ENCODE measurements around the gene NBDY. TPM values are rescaled to one million over a fixed set of nuclear protein-coding genes. Genes with fewer than 3 reads are reported as not detected.
A peak's percentile ranks its signal among the peaks of the same experiment; 100 is the strongest.
"Not testable (repeated sequence)": the region's sequence is repeated elsewhere in the genome, so short reads cannot be mapped to it uniquely, and the experiment has no call there.

The NBDY gene
- total and polyA plus RNA-seq, 5 experiments from 2014 or later: 30.9 to 91.9 (median 64.3) TPM

- no peak for ATAC-seq
- H3K4me1 Mint-ChIP-seq: peaks cover 33 to 52% (median 45%) of the 10 kb centered on the region in 4 donors
- H3K36me3 Mint-ChIP-seq: peaks cover 0 to 12% (median 0%) of the 10 kb centered on the region in 3 donors
- H3K4me3 Mint-ChIP-seq: peak overlapping the region; percentile 61 to 95 (median 88)
- POLR2A ChIA-PET: no interaction called here
- DNase-seq: peak in 1 of 10 donors; percentile 31
- peak overlapping the region; percentile 93 to 99 (median 96) for H3K27ac Mint-ChIP-seq
- no peaks in the 10 kb centered on the region for H3K27me3 Mint-ChIP-seq
- no peaks in the 10 kb centered on the region for H3K9me3 Mint-ChIP-seq
Measured at GRCh38 chrX:56765811-56766553, 36.9 kb downstream of the NBDY start.

- POLR2A ChIA-PET: interaction anchor here (0.9 kb wide), 1 partner anchor 37 kb away, joined by 7 read pairs; no protein-coding TSS in a partner anchor
- H3K27ac Mint-ChIP-seq: peak overlapping the region; percentile 93 to 99 (median 96)
- H3K9me3 Mint-ChIP-seq: no peaks in the 10 kb centered on the region
- H3K4me1 Mint-ChIP-seq: peaks cover 26 to 45% (median 38%) of the 10 kb centered on the region in 4 donors
- H3K36me3 Mint-ChIP-seq: peaks cover 0 to 8% (median 0%) of the 10 kb centered on the region in 3 donors
- H3K27me3 Mint-ChIP-seq: no peaks in the 10 kb centered on the region
- H3K4me3 Mint-ChIP-seq: peak overlapping the region in 9 of 10 donors; percentile 45 to 95 (median 93)
- ATAC-seq (no peak), DNase-seq (peak in 3 of 10 donors; percentile 1 to 38 (median 34))
Measured at GRCh38 chrX:56766554-56767347, 37.7 kb downstream of the NBDY start.

DNA sequence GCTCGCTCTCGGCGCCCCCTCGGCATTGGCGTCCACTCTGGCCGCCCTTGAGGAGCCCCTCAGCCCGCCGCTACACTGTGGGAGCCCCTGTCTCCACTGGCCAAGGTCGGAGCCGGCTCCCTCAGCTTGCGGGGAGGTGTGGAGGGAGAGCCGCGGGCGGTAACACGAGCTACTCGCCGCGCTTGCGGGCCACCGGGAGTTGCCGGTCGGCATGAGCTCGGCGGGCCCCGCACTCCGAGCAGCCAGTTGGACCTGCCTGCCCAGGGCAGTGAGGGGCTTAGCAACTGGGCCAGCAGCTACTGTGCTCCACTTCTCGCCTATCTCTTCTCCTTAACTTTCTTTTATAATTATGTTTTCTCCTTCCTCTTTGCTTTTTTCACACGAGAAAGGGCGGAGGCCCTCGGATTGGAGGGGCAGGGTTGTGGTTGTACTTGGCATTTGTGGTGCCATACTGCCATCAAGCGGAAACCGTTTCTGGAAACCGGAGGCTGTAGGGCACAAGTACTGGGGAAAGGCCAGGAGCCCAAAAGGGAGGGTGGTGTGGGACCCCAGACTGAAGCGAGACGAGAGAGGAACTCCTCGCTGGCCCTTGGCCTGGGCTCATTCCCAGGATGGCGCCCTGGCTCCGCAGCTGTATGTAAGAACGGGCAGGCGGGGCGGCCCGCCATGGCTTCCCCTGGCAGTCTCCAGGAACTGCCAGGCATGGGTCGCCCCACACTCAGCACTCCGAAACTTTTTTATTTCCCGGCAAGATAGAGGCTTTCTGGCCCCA, 38.5 kb downstream of the NBDY start:
- not testable (repeated sequence) for H3K9me3 Mint-ChIP-seq, H3K36me3 Mint-ChIP-seq, H3K27me3 Mint-ChIP-seq, ATAC-seq
- Mint-ChIP-seq H3K4me3 (peak overlapping the region in 4 of 10 donors; percentile 93 to 95 (median 94)), H3K27ac (peak overlapping the region in 5 of 10 donors; percentile 53 to 97 (median 90)), H3K4me1 (peaks cover 18 to 37% (median 30%) of the 10 kb centered on the region in 4 donors)
- POLR2A ChIA-PET: interaction anchor here (0.9 kb wide), 1 partner anchor 37 kb away, joined by 7 read pairs; no protein-coding TSS in a partner anchor
- DNase-seq: peak in 4 of 10 donors; percentile 31 to 74 (median 72)

DNA sequence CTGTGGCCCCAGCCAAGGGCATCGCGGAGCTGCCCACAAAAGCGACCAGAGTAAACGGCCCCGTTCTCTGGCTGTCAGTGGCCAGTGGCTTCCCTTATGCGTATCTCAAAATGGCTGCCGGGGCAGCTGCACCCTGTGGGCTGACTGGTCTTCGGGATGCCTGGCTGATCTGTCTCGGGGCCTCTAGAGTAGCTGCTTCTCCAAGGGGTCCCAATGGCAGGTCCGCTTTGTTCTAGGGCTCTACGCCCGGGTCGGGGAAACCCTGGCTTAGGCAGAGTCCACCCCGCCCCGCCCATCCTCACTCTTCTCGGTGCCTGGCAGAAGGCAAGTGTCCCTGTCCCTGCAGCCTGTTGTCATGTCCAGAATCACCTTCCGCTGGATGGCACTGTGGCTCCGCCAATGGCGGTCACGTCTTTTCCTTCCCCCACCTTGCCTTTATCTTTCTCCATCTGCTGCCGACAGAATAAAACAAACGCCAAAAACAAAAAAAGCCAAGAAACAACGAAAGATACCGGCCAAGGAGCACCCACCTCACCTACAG, 39.1 kb downstream of the NBDY start:
- not testable (repeated sequence) for H3K27ac Mint-ChIP-seq

DNA sequence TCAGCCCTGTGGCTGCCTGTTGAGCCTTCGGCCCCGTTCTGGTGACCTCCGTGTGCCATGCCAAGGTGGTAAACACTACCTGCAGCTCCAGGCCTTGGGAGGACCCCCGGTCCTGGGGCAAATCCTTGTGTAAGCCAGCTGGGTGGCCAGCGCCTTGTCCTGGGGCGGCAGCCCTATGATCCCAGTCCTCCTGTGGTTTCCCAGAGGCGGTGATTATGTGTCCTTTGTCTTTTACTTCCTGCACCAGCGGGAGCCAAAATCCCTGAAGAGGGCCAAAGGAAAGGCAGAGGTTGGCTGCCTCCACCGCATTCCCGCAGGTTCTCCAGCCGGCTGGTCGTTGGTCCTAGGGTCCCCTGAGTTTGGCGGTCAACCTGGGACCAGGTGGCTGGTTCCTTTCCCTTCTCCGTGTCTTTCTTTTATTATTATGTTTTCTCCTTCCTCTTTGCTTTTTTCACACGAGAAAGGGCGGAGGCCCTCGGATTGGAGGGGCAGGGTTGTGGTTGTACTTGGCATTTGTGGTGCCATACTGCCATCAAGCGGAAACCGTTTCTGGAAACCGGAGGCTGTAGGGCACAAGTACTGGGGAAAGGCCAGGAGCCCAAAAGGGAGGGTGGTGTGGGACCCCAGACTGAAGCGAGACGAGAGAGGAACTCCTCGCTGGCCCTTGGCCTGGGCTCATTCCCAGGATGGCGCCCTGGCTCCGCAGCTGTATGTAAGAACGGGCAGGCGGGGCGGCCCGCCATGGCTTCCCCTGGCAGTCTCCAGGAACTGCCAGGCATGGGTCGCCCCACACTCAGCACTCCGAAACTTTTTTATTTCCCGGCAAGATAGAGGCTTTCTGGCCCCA, 43.9 kb downstream of the NBDY start:
- H3K27me3 Mint-ChIP-seq, H3K27ac Mint-ChIP-seq, H3K36me3 Mint-ChIP-seq, H3K4me3 Mint-ChIP-seq, DNase-seq, ATAC-seq, H3K4me1 Mint-ChIP-seq, H3K9me3 Mint-ChIP-seq, POLR2A ChIA-PET: not testable (repeated sequence)

More for the DNA sequence above, 39.1 kb downstream of the NBDY start:
- H3K36me3 Mint-ChIP-seq, DNase-seq, H3K4me3 Mint-ChIP-seq, H3K9me3 Mint-ChIP-seq, POLR2A ChIA-PET, H3K27me3 Mint-ChIP-seq, ATAC-seq: not testable (repeated sequence)
- peaks cover 15 to 31% (median 24%) of the 10 kb centered on the region in 4 donors for H3K4me1 Mint-ChIP-seq

GRCh38 chrX:56773522-56774060, 44.5 kb downstream of the NBDY start:
- not testable (repeated sequence) for ATAC-seq, H3K27me3 Mint-ChIP-seq, H3K4me1 Mint-ChIP-seq

DNA sequence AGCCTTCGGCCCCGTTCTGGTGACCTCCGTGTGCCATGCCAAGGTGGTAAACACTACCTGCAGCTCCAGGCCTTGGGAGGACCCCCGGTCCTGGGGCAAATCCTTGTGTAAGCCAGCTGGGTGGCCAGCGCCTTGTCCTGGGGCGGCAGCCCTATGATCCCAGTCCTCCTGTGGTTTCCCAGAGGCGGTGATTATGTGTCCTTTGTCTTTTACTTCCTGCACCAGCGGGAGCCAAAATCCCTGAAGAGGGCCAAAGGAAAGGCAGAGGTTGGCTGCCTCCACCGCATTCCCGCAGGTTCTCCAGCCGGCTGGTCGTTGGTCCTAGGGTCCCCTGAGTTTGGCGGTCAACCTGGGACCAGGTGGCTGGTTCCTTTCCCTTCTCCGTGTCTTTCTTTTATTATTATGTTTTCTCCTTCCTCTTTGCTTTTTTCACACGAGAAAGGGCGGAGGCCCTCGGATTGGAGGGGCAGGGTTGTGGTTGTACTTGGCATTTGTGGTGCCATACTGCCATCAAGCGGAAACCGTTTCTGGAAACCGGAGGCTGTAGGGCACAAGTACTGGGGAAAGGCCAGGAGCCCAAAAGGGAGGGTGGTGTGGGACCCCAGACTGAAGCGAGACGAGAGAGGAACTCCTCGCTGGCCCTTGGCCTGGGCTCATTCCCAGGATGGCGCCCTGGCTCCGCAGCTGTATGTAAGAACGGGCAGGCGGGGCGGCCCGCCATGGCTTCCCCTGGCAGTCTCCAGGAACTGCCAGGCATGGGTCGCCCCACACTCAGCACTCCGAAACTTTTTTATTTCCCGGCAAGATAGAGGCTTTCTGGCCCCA, 49.3 kb downstream of the NBDY start:
- H3K27ac Mint-ChIP-seq, H3K36me3 Mint-ChIP-seq, DNase-seq, H3K4me3 Mint-ChIP-seq, H3K27me3 Mint-ChIP-seq, H3K9me3 Mint-ChIP-seq, POLR2A ChIA-PET, ATAC-seq: not testable (repeated sequence)
- H3K4me1 Mint-ChIP-seq: peaks cover 16 to 23% (median 22%) of the 10 kb centered on the region in 4 donors

More at GRCh38 chrX:56773522-56774060, 44.5 kb downstream of the NBDY start:
- DNase-seq, POLR2A ChIA-PET, H3K27ac Mint-ChIP-seq, H3K9me3 Mint-ChIP-seq, H3K36me3 Mint-ChIP-seq, H3K4me3 Mint-ChIP-seq: not testable (repeated sequence)

DNA sequence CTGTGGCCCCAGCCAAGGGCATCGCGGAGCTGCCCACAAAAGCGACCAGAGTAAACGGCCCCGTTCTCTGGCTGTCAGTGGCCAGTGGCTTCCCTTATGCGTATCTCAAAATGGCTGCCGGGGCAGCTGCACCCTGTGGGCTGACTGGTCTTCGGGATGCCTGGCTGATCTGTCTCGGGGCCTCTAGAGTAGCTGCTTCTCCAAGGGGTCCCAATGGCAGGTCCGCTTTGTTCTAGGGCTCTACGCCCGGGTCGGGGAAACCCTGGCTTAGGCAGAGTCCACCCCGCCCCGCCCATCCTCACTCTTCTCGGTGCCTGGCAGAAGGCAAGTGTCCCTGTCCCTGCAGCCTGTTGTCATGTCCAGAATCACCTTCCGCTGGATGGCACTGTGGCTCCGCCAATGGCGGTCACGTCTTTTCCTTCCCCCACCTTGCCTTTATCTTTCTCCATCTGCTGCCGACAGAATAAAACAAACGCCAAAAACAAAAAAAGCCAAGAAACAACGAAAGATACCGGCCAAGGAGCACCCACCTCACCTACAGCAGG, 50.0 kb downstream of the NBDY start:
- peaks cover 16 to 23% (median 22%) of the 10 kb centered on the region in 4 donors for H3K4me1 Mint-ChIP-seq
- H3K36me3 Mint-ChIP-seq, DNase-seq, H3K4me3 Mint-ChIP-seq, H3K27ac Mint-ChIP-seq, ATAC-seq, H3K9me3 Mint-ChIP-seq, H3K27me3 Mint-ChIP-seq, POLR2A ChIA-PET: not testable (repeated sequence)

DNA sequence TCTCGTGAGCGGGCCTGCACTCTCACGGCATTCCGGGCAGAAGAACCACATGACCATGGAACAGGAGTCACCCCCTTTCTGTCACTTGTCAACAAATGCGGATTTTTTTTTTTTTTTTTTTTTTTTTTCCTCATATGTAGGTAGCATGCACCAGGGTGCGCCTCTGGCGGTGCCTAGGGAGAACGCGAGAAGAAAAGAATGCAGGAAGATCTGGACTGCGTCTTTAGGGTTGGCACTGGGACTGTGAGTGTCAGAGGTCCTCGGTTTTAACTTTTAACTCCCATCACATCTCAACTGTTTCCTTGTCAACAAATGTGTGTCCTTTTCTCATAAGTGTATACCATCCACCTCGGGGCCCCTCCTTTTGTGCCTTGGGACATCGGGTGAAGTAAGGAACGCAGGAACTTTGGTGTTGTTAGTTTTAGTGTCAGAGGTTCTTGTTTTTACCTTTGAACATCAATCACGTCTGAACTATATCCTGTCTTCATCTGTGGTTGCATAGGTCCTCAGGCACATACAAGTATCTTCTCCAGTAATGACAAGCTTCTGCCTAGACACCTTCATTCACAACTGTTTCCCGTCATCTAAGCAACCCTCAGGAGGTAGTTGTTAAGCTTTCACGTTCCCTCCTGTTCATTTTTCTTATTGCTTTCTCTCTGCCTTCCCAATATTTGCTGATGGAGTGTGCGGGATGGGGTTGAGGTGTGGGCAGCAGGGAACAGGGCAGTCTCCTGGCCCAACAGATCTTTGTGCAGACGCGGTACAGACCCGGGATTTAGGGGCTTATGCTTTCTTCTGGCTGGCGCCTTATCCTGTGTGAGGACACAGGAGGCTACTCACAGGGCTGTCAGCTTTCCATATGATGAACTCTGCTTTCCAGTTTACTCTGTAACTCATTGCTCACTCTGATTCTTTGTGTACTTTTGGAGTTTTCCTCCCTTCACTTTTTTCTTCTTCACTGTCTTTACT, 51.9 kb downstream of the NBDY start:
- H3K4me3 Mint-ChIP-seq: peak overlapping the region; percentile 38 to 87 (median 76)
- H3K36me3 Mint-ChIP-seq, H3K27me3 Mint-ChIP-seq, H3K9me3 Mint-ChIP-seq: not testable (repeated sequence)
- ATAC-seq (peak; percentile 94 to 95), DNase-seq (peak in 4 of 10 donors; percentile 6 to 72 (median 42))
- peak overlapping the region; percentile 59 to 99 (median 90) for H3K27ac Mint-ChIP-seq
- POLR2A ChIA-PET: interaction anchor here (0.6 to 1.0 kb wide), 3 partner anchors 31 to 499 kb away, joined by 3 read pairs; no protein-coding TSS in a partner anchor
- H3K4me1 Mint-ChIP-seq: peaks cover 16 to 27% (median 25%) of the 10 kb centered on the region in 4 donors
